Measurements from ENCODE around the gene MAGI2.
"Not testable (repeated sequence)": the region's sequence is repeated elsewhere in the genome, so short reads cannot be mapped to it uniquely, and the experiment has no call there.

The MAGI2 gene

GRCh38 chr7:78578686-78579085 lies 874.8 kb downstream of the MAGI2 start:
- ChIA-PET CTCF (interaction anchor here (1.3 kb wide), 1 partner anchor 444 kb away, joined by 4 read pairs; no protein-coding TSS in a partner anchor), POLR2A (no interaction called here)
- TF ChIP-seq, protein P1, sequence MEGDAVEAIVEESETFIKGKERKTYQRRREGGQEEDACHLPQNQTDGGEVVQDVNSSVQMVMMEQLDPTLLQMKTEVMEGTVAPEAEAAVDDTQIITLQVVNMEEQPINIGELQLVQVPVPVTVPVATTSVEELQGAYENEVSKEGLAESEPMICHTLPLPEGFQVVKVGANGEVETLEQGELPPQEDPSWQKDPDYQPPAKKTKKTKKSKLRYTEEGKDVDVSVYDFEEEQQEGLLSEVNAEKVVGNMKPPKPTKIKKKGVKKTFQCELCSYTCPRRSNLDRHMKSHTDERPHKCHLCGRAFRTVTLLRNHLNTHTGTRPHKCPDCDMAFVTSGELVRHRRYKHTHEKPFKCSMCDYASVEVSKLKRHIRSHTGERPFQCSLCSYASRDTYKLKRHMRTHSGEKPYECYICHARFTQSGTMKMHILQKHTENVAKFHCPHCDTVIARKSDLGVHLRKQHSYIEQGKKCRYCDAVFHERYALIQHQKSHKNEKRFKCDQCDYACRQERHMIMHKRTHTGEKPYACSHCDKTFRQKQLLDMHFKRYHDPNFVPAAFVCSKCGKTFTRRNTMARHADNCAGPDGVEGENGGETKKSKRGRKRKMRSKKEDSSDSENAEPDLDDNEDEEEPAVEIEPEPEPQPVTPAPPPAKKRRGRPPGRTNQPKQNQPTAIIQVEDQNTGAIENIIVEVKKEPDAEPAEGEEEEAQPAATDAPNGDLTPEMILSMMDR (IDR thresholded peaks at IDR 0.05; ENCODE audit: insufficient read depth, low read length, missing control alignments), result no peak
- no peak overlapping the region for H3K4me3 ChIP-seq (ENCODE audit: low read depth, low read length)
- no peak for DNase-seq (ENCODE audit: low read depth, low spot score)

- DNase-seq (ENCODE audit: low read depth, low spot score); H3K4me3 ChIP-seq (ENCODE audit: low read depth, low read length); CTCF ChIA-PET; POLR2A ChIA-PET: not testable (repeated sequence)
These were observed 876.1 kb downstream of the MAGI2 start for GRCh38 chr7:78577174-78577952.

DNA sequence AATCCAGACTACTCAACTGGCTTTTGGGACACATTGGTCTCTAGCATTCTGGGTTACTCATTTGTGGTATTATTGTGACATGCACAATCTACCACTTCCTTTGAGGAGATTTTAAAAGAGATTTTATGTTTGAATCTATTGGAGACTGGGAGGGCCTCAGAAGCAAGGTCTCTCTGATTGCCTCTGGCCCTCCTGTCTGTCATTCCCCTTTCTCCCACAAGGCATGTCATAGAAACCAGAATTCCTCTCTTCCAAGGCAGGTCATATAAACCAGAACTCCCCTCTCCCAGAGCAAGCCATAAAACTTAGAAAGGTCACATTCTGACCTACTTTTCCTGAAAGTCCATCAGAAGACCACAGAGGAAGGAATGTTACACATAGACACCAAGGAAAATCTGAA lies 877.2 kb downstream of the MAGI2 start:
- no peak for DNase-seq (ENCODE audit: low read depth, low spot score)
- POLR2A ChIA-PET, result no interaction called here
- CTCF ChIA-PET, result no interaction called here
- TF ChIP-seq, protein P1 (IDR thresholded peaks at IDR 0.05; ENCODE audit: insufficient read depth, low read length, missing control alignments), result no peak
- no peak overlapping the region for H3K4me3 ChIP-seq (ENCODE audit: low read depth, low read length)

DNA sequence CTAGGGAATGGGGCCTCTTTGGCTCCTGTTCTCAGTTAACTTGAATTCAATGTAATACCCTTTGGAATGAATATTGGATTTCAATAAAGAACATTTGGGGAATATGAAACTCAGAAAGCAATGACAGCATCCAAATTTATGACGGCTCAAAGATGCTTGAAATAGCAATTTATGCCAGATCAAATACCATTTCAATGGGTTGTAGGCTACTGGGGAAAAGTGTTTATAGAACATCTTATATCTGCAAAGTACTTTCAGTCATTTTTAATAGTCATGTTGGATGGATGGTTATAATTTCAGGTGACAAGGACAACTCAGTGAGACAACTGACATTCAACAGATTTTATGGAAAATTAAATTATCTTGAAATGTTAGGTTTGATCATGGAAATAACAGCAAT lies 882.2 kb downstream of the MAGI2 start:
- POLR2A ChIA-PET, result no interaction called here
- H3K4me3 ChIP-seq (ENCODE audit: low read depth, low read length), result no peak overlapping the region
- CTCF ChIA-PET, result no interaction called here
- DNase-seq (ENCODE audit: low read depth, low spot score), result no peak
- TF ChIP-seq, protein P1 (IDR thresholded peaks at IDR 0.05; ENCODE audit: insufficient read depth, low read length, missing control alignments), result no peak

GRCh38 chr7:78568690-78569089 lies 884.8 kb downstream of the MAGI2 start:
- no peak for DNase-seq (ENCODE audit: low read depth, low spot score)
- ChIA-PET CTCF (no interaction called here), POLR2A (no interaction called here)
- no peak overlapping the region for H3K4me3 ChIP-seq (ENCODE audit: low read depth, low read length)
- TF ChIP-seq, protein P1 (IDR thresholded peaks at IDR 0.05; ENCODE audit: insufficient read depth, low read length, missing control alignments), result no peak

- H3K4me3 ChIP-seq (ENCODE audit: low read depth, low read length), result no peak overlapping the region
- DNase-seq (ENCODE audit: low read depth, low spot score), result no peak
- TF ChIP-seq, protein P1 (IDR thresholded peaks at IDR 0.05; ENCODE audit: insufficient read depth, low read length, missing control alignments), result no peak
- ChIA-PET POLR2A (no interaction called here), CTCF (no interaction called here)
These were observed 885.6 kb downstream of the MAGI2 start for GRCh38 chr7:78567836-78568235.

GRCh38 chr7:78565784-78566183 lies 887.7 kb downstream of the MAGI2 start:
- no peak for DNase-seq (ENCODE audit: low read depth, low spot score)
- CTCF ChIA-PET, result interaction anchor here (1.5 kb wide), 1 partner anchor 56 kb away, joined by 3 read pairs; no protein-coding TSS in a partner anchor
- POLR2A ChIA-PET, result interaction anchor here (0.6 kb wide), 1 partner anchor 508 kb away, joined by 4 read pairs; no protein-coding TSS in a partner anchor

More at GRCh38 chr7:78565784-78566183, 887.7 kb downstream of the MAGI2 start:
- TF ChIP-seq, protein P1 (IDR thresholded peaks at IDR 0.05; ENCODE audit: insufficient read depth, low read length, missing control alignments), result no peak
- H3K4me3 ChIP-seq (ENCODE audit: low read depth, low read length), result no peak overlapping the region
